ENCODE results near the gene UNC5A.

The UNC5A gene

GRCh38 chr5:176901260-176902101 is 91.1 kb downstream of the UNC5A start:
- DNase-seq = no peak

- DNase-seq = no peak
These were observed 91.9 kb downstream of the UNC5A start for GRCh38 chr5:176902102-176902814.

- no peak for DNase-seq
These were observed 92.7 kb downstream of the UNC5A start for GRCh38 chr5:176902911-176903664.

- no peak for DNase-seq
These were observed 93.9 kb downstream of the UNC5A start for GRCh38 chr5:176904276-176904675.

- DNase-seq = no peak
These were observed 95.8 kb downstream of the UNC5A start for GRCh38 chr5:176906126-176906525.

GRCh38 chr5:176906796-176907195 is 96.4 kb downstream of the UNC5A start:
- no peak for DNase-seq

- no peak for DNase-seq
These were observed 98.5 kb downstream of the UNC5A start for GRCh38 chr5:176908675-176909368.

GRCh38 chr5:176912115-176912514 is 101.8 kb downstream of the UNC5A start:
- DNase-seq = no peak

GRCh38 chr5:176915906-176916305 is 105.5 kb downstream of the UNC5A start:
- no peak for DNase-seq

- no peak for DNase-seq
These were observed 106.0 kb downstream of the UNC5A start for GRCh38 chr5:176916337-176916736.

- no peak for DNase-seq
These were observed 108.3 kb downstream of the UNC5A start for GRCh38 chr5:176918613-176919012.

GRCh38 chr5:176921714-176922113 is 111.4 kb downstream of the UNC5A start:
- DNase-seq = no peak

GRCh38 chr5:176922817-176923216 is 112.5 kb downstream of the UNC5A start:
- DNase-seq = no peak

- DNase-seq = no peak
These were observed 117.2 kb downstream of the UNC5A start for GRCh38 chr5:176927562-176927961.

GRCh38 chr5:176929654-176930053 is 119.3 kb downstream of the UNC5A start:
- no peak for DNase-seq

All from EL (cell line).